Astrocyte (in vitro differentiated cells and primary cell): ENCODE data around the gene PSD4. TPM values are rescaled to one million over a fixed set of nuclear protein-coding genes. Genes with fewer than 3 reads are reported as not detected.
A peak's percentile ranks its signal among the peaks of the same experiment; 100 is the strongest.

Source experiments
- DNase-seq: peaks from one replicate; pipeline ENCODE4 v3.0.0-alpha.2; 2010; ENCODE audit warnings: low read depth
- FAIRE-seq: peaks from 2 replicates; lab custom pipeline; 2011; peaks lifted over from hg19 to GRCh38; lab: Jason Lieb, UNC
- H2AFZ ChIP-seq: 2 replicates; pipeline ENCODE4 v1.6.0; 2012; ENCODE audit warnings: low read depth, low read length, inconsistent platforms
- H3K27ac ChIP-seq: 2 replicates; pipeline ENCODE4 v1.5.1; 2011; ENCODE audit warnings: low read depth, low read length, inconsistent platforms
- H3K27me3 ChIP-seq: 2 replicates; pipeline ENCODE4 v1.6.0; 2011; ENCODE audit warnings: low read length, inconsistent platforms; ENCODE audit not compliant: insufficient read depth
- H3K36me3 ChIP-seq: 2 replicates; pipeline ENCODE4 v1.5.1; 2011; ENCODE audit warnings: low read length, inconsistent platforms; ENCODE audit not compliant: insufficient read depth
- H3K4me1 ChIP-seq: 2 replicates; pipeline ENCODE4 v1.5.1; 2011; ENCODE audit warnings: low read length, inconsistent platforms; ENCODE audit not compliant: insufficient read depth
- H3K4me2 ChIP-seq: 2 replicates; pipeline ENCODE4 v1.6.0; 2012; ENCODE audit warnings: low read length, inconsistent platforms
- H3K4me3 ChIP-seq: 2 replicates; pipeline ENCODE4 v1.5.1; 2011; ENCODE audit warnings: low read depth, mild to moderate bottlenecking, low read length, inconsistent platforms; ENCODE audit not compliant: insufficient read depth
- H3K79me2 ChIP-seq: 2 replicates; pipeline ENCODE4 v1.6.0; 2012; ENCODE audit warnings: mild to moderate bottlenecking, low read length, inconsistent platforms; ENCODE audit not compliant: insufficient read depth
- H3K9ac ChIP-seq: 2 replicates; pipeline ENCODE4 v1.6.0; 2012; ENCODE audit warnings: mild to moderate bottlenecking, low read length, inconsistent platforms
- H3K9me3 ChIP-seq: 2 replicates; pipeline ENCODE4 v1.5.1; 2012; ENCODE audit warnings: low read depth, mild to moderate bottlenecking, low read length, inconsistent platforms; ENCODE audit not compliant: insufficient read depth
- H4K20me1 ChIP-seq: 2 replicates; pipeline ENCODE4 v1.6.0; 2012; ENCODE audit warnings: low read length, inconsistent platforms; ENCODE audit not compliant: insufficient read depth
- H3K27ac Mint-ChIP-seq: one replicate; pipeline ENCODE4 v1.8.0; 2021; ENCODE audit warnings: mild to moderate bottlenecking, mixed read lengths; ENCODE audit not compliant: unreplicated experiment
- H3K27me3 Mint-ChIP-seq: one replicate; pipeline ENCODE4 v1.8.0; 2021; ENCODE audit warnings: low read depth, mixed read lengths; ENCODE audit not compliant: unreplicated experiment
- H3K36me3 Mint-ChIP-seq: one replicate; pipeline ENCODE4 v1.8.0; 2021; ENCODE audit warnings: low read depth, mixed read lengths; ENCODE audit not compliant: unreplicated experiment
- H3K4me1 Mint-ChIP-seq: one replicate; pipeline ENCODE4 v1.8.0; 2021; ENCODE audit warnings: low read depth, mixed read lengths; ENCODE audit not compliant: unreplicated experiment
- H3K4me3 Mint-ChIP-seq: one replicate; pipeline ENCODE4 v1.8.0; 2021; ENCODE audit warnings: mild to moderate bottlenecking, moderate library complexity, mixed read lengths; ENCODE audit not compliant: unreplicated experiment
- H3K9me3 Mint-ChIP-seq: one replicate; pipeline ENCODE4 v1.8.0; 2021; ENCODE audit warnings: mild to moderate bottlenecking, mixed read lengths; ENCODE audit not compliant: unreplicated experiment
- CTCF ChIP-seq: IDR thresholded peaks from 2 replicates; pipeline ENCODE4 v1.5.1; 2011; ENCODE audit warnings: low read depth, mild to moderate bottlenecking, inconsistent platforms, low read length, moderate library complexity; ENCODE audit not compliant: insufficient read depth
- EZH2 ChIP-seq: IDR thresholded peaks from 2 replicates; pipeline ENCODE4 v1.6.1; 2012; ENCODE audit warnings: mild to moderate bottlenecking, low read length, inconsistent platforms; ENCODE audit not compliant: insufficient read depth
- total RNA-seq: library from RNA; stranded (reverse); gene quantifications from 2 replicates; pipeline ENCODE4 v1.2.1, GENCODE V29; 2021

The PSD4 gene
- total RNA-seq, 1 donor from 2014 or later: 4.0 TPM

GRCh38 chr2:113255140-113256070, 81.6 kb downstream of the PSD4 start:
- H3K27me3 ChIP-seq: no peaks in the 10 kb centered on the region
- Mint-ChIP-seq H3K4me3 (no peak overlapping the region), H3K9me3 (peaks cover 3% of the 10 kb centered on the region), H3K4me1 (peaks cover 20% of the 10 kb centered on the region), H3K27ac (peak overlapping the region; percentile 83), H3K27me3 (peaks cover 20% of the 10 kb centered on the region), H3K36me3 (no peaks in the 10 kb centered on the region)
- H3K36me3 ChIP-seq: no peaks in the 10 kb centered on the region
- H3K4me2 ChIP-seq: peak overlapping the region; percentile 45
- TF ChIP-seq CTCF: no peak
- no peak for TF ChIP-seq EZH2
- H3K27ac ChIP-seq: peak overlapping the region; percentile 11
- DNase-seq (peak; percentile 45), FAIRE-seq (no peak)
- H3K9ac ChIP-seq: no peak overlapping the region
- peak overlapping the region; percentile 13 for H2AFZ ChIP-seq
- H4K20me1 ChIP-seq: no peaks in the 10 kb centered on the region
- peaks cover 18% of the 10 kb centered on the region for H3K4me1 ChIP-seq
- H3K79me2 ChIP-seq: no peaks in the 10 kb centered on the region
- no peaks in the 10 kb centered on the region for H3K9me3 ChIP-seq
- no peak overlapping the region for H3K4me3 ChIP-seq

GRCh38 chr2:113257516-113258264, 83.9 kb downstream of the PSD4 start:
- peaks cover 18% of the 10 kb centered on the region for H3K4me1 ChIP-seq
- Mint-ChIP-seq H3K4me3 (no peak overlapping the region), H3K9me3 (peaks cover 3% of the 10 kb centered on the region), H3K4me1 (peaks cover 10% of the 10 kb centered on the region), H3K36me3 (no peaks in the 10 kb centered on the region), H3K27ac (no peak overlapping the region), H3K27me3 (peaks cover 43% of the 10 kb centered on the region)
- H3K27me3 ChIP-seq: no peaks in the 10 kb centered on the region
- DNase-seq: no peak
- no peak overlapping the region for H2AFZ ChIP-seq
- H3K9ac ChIP-seq: no peak overlapping the region
- H3K79me2 ChIP-seq: no peaks in the 10 kb centered on the region
- peak overlapping the region; percentile 25 for H3K4me2 ChIP-seq
- FAIRE-seq: no peak
- H3K36me3 ChIP-seq: no peaks in the 10 kb centered on the region
- H4K20me1 ChIP-seq: no peaks in the 10 kb centered on the region
- H3K9me3 ChIP-seq: no peaks in the 10 kb centered on the region
- TF ChIP-seq CTCF (no peak), EZH2 (no peak)
- no peak overlapping the region for H3K4me3 ChIP-seq
- no peak overlapping the region for H3K27ac ChIP-seq
